Measurements from ENCODE around the gene CALR3. TPM values are rescaled to one million over a fixed set of nuclear protein-coding genes. Genes with fewer than 3 reads are reported as not detected.

Gene CALR3
- total RNA-seq, 1 experiment from 2014 or later = not detected

DNA sequence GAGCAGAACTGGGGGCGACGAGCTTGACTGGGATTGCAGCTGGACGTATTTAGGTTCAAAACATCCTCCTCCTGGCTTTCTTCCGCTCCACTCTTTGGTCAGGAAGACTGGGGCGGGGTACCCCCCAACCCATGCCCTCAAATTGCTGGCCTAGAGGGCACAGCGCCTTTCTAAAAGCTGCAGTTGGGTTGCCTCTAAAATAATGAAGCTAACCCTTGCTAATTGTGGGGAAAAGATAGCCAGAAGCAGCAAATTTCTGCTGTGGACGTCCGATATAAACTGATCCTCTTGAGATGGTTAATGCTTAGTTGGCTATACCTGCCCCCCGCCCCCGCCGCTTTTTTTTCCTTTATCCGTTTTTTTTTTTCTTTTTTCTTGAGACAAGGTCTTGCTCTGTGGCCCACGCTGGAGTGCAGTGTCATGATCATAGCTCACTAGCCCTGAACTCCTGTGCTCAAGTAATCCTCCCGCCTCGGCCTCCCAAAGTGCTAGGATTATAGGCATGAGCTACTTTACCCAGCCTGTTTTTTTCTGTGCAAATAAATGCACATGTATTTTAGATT, 47.0 kb upstream of the CALR3 start:
- Histone ChIP-seq H3K4me1 (0 out of 2 replicates have a peak, but pooled peaks cover 6% of the 10 kb centered on the region), H3K27me3 (replicated peaks; ENCODE audit: control insufficient read depth, insufficient read depth, low read length) (no peaks in the 10 kb centered on the region), H3K36me3 (ENCODE audit: control insufficient read depth, insufficient read depth, low read length) (peaks cover 2% of the 10 kb centered on the region; the same call in 1 of the 2 replicates), H3K9me3 (no peaks in the 10 kb centered on the region), H3K4me3 (ENCODE audit: low read depth, low read length) (peak overlapping the region; percentile 94)
- ChIA-PET POLR2A (interaction anchor here (0.6 kb wide), 1 partner anchor 26 kb away, joined by 3 read pairs; no protein-coding TSS in a partner anchor), CTCF (no interaction called here)
- no peak for TF ChIP-seq CTCF (IDR thresholded peaks at IDR 0.05; ENCODE audit: insufficient read depth in 1 of 2, low read depth in 1 of 2, low read length in 1 of 2, severe bottlenecking in 1 of 2, unreplicated experiment in 1 of 2)
- Mint-ChIP-seq H3K4me1 (ENCODE audit: low read depth, unreplicated experiment) (no peaks in the 10 kb centered on the region), H3K4me3 (ENCODE audit: unreplicated experiment) (peak overlapping the region; percentile 78), H3K27ac (ENCODE audit: unreplicated experiment) (peak overlapping the region; percentile 85), H3K36me3 (ENCODE audit: insufficient read depth, unreplicated experiment) (peaks cover 39% of the 10 kb centered on the region), H3K9me3 (ENCODE audit: unreplicated experiment) (no peaks in the 10 kb centered on the region), H3K27me3 (ENCODE audit: insufficient read depth, unreplicated experiment) (no peaks in the 10 kb centered on the region)
- intact Hi-C loops (cut with micrococcal nuclease; ENCODE audit: unreplicated experiment) = no loop called here
- no peak for DNase-seq
- BruUV-seq (replicated peaks) = TSS peak; percentile 84

- H3K9me3 ChIP-seq = no peaks in the 10 kb centered on the region
- ChIA-PET POLR2A (interaction anchor here (0.6 kb wide), 1 partner anchor 44 kb away, joined by 3 read pairs; no protein-coding TSS in a partner anchor), CTCF (no interaction called here)
- H3K27me3 Mint-ChIP-seq (ENCODE audit: insufficient read depth, unreplicated experiment) = no peaks in the 10 kb centered on the region
- H3K4me1 Mint-ChIP-seq (ENCODE audit: low read depth, unreplicated experiment) = no peaks in the 10 kb centered on the region
- intact Hi-C loops (cut with micrococcal nuclease; ENCODE audit: unreplicated experiment) = no loop called here
- BruUV-seq (replicated peaks) = no TSS peak
- no peaks in the 10 kb centered on the region for H3K27me3 ChIP-seq (replicated peaks; ENCODE audit: control insufficient read depth, insufficient read depth, low read length)
- H3K27ac Mint-ChIP-seq (ENCODE audit: unreplicated experiment) = peak within 1 kb of the TSS; percentile 85
- DNase-seq = peak; percentile 91
- H3K9me3 Mint-ChIP-seq (ENCODE audit: unreplicated experiment) = no peaks in the 10 kb centered on the region
- peaks cover 2% of the 10 kb centered on the region; the same call in 1 of the 2 replicates for H3K36me3 ChIP-seq (ENCODE audit: control insufficient read depth, insufficient read depth, low read length)
- H3K4me1 ChIP-seq = 0 out of 2 replicates have a peak, but pooled peaks cover 6% of the 10 kb centered on the region
- peak within 1 kb of the TSS; percentile 78 for H3K4me3 Mint-ChIP-seq (ENCODE audit: unreplicated experiment)
- H3K36me3 Mint-ChIP-seq (ENCODE audit: insufficient read depth, unreplicated experiment) = peaks cover 46% of the 10 kb centered on the region
- TF ChIP-seq CTCF (IDR thresholded peaks at IDR 0.05; ENCODE audit: insufficient read depth in 1 of 2, low read depth in 1 of 2, low read length in 1 of 2, severe bottlenecking in 1 of 2, unreplicated experiment in 1 of 2) = no peak
- H3K4me3 ChIP-seq (ENCODE audit: low read depth, low read length) = peak within 1 kb of the TSS; percentile 94
Observed at GRCh38 chr19:16542045-16542909, 46.3 kb upstream of the CALR3 start, which contains the start of gene CHERP. Gene CHERP (minus strand): TSS chr19:16542437. CDS start chr19:16542378, 59 bp downstream.

DNA sequence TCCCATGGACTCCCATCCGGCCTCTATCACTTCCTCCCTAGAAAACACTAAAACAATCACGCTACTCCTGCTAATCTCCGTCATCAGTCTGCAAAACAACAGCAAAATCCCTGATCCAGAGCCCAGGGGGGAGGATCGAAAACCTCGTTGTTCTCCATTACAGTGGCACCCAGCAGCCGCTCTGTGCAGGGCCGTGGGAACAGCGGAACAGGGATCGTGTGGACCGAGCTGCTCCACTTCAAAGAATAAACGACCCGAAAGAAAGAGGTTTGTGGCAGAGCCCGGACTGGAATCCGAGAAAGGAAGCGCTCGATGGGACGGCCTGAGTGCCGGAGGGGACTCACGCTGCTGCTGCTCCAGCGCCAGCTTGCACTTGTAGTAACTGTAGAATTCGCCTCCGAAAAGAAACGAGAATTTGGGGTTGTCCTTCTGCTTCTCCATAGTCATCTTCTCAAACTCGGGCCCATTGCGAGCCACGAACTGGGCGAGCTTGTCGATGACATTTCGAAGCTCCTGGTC, 45.6 kb upstream of the CALR3 start:
- Mint-ChIP-seq H3K9me3 (ENCODE audit: unreplicated experiment) (no peaks in the 10 kb centered on the region), H3K4me1 (ENCODE audit: low read depth, unreplicated experiment) (no peaks in the 10 kb centered on the region), H3K36me3 (ENCODE audit: insufficient read depth, unreplicated experiment) (peaks cover 52% of the 10 kb centered on the region), H3K27ac (ENCODE audit: unreplicated experiment) (peak overlapping the region; percentile 26), H3K27me3 (ENCODE audit: insufficient read depth, unreplicated experiment) (no peaks in the 10 kb centered on the region), H3K4me3 (ENCODE audit: unreplicated experiment) (peak overlapping the region; percentile 78)
- intact Hi-C loops (cut with micrococcal nuclease; ENCODE audit: unreplicated experiment) = no loop called here
- DNase-seq = peak in 1 of 2 experiments; percentile 13
- H3K4me1 ChIP-seq = 0 out of 2 replicates have a peak, but pooled peaks cover 6% of the 10 kb centered on the region
- POLR2A ChIA-PET = interaction anchor here (0.6 kb wide), 1 partner anchor 44 kb away, joined by 3 read pairs; no protein-coding TSS in a partner anchor
- CTCF ChIA-PET = interaction anchor here (0.5 kb wide), 1 partner anchor 716 kb away, joined by 3 read pairs; no protein-coding TSS in a partner anchor
- H3K27me3 ChIP-seq (replicated peaks; ENCODE audit: control insufficient read depth, insufficient read depth, low read length) = no peaks in the 10 kb centered on the region
- H3K9me3 ChIP-seq = no peaks in the 10 kb centered on the region
- peak overlapping the region; percentile 94 for H3K4me3 ChIP-seq (ENCODE audit: low read depth, low read length)
- no peak for TF ChIP-seq CTCF (IDR thresholded peaks at IDR 0.05; ENCODE audit: insufficient read depth in 1 of 2, low read depth in 1 of 2, low read length in 1 of 2, severe bottlenecking in 1 of 2, unreplicated experiment in 1 of 2)
- TSS peak; percentile 77 for BruUV-seq (replicated peaks)
- peaks cover 2% of the 10 kb centered on the region; the same call in 1 of the 2 replicates for H3K36me3 ChIP-seq (ENCODE audit: control insufficient read depth, insufficient read depth, low read length)
